GM23248 (cell line): ENCODE measurements around the gene VPS25. TPM values are rescaled to one million over a fixed set of nuclear protein-coding genes. Genes with fewer than 3 reads are reported as not detected.
"Not testable (repeated sequence)": the region's sequence is repeated elsewhere in the genome, so short reads cannot be mapped to it uniquely, and the experiment has no call there.

ENCODE experiments used
- DNase-seq: peaks from one replicate; pipeline ENCODE4 v3.0.0-alpha.2; 2015
- H2AFZ ChIP-seq: fragments of 200-600 bp; sonication (generic); 2 replicates; pipeline ENCODE4 v1.6.1; 2016; ENCODE audit warnings: antibody characterized with exemption
- H3F3A ChIP-seq: fragments of 200-600 bp; sonication (generic); 2 replicates; pipeline ENCODE4 v1.6.1; 2016; ENCODE audit warnings: mild to moderate bottlenecking, antibody characterized with exemption, mixed run types; ENCODE audit not compliant: insufficient read depth
- H3K27ac ChIP-seq: fragments of 200-600 bp; sonication (generic); 2 replicates; pipeline ENCODE4 v1.5.1; 2016; ENCODE audit warnings: mild to moderate bottlenecking
- H3K27me3 ChIP-seq: fragments of 200-600 bp; sonication (generic); replicated peaks from 2 replicates; pipeline ENCODE4 v1.6.1; 2016; ENCODE audit warnings: mild to moderate bottlenecking; ENCODE audit not compliant: insufficient read depth
- H3K36me3 ChIP-seq: fragments of 200-600 bp; sonication (generic); 2 replicates; pipeline ENCODE4 v1.6.1; 2016; ENCODE audit warnings: low read depth, mild to moderate bottlenecking
- H3K4me1 ChIP-seq: fragments of 200-600 bp; sonication (generic); 2 replicates; pipeline ENCODE4 v1.6.1; 2016; ENCODE audit warnings: mild to moderate bottlenecking; ENCODE audit not compliant: insufficient read depth
- H3K4me2 ChIP-seq: fragments of 200-600 bp; sonication (generic); one replicate; pipeline ENCODE4 v1.6.1; 2016; ENCODE audit warnings: mild to moderate bottlenecking; ENCODE audit not compliant: unreplicated experiment
- H3K4me3 ChIP-seq: fragments of 200-600 bp; sonication (generic); 2 replicates; pipeline ENCODE4 v1.5.1; 2016; ENCODE audit warnings: mild to moderate bottlenecking
- H3K79me2 ChIP-seq: fragments of 200-600 bp; sonication (generic); 2 replicates; pipeline ENCODE4 v1.6.1; 2016; ENCODE audit warnings: mild to moderate bottlenecking; ENCODE audit not compliant: insufficient read depth
- H3K9ac ChIP-seq: fragments of 200-600 bp; sonication (generic); 2 replicates; pipeline ENCODE4 v1.6.1; 2016; ENCODE audit warnings: mild to moderate bottlenecking
- H3K9me2 ChIP-seq: fragments of 200-600 bp; sonication (generic); 2 replicates; pipeline ENCODE4 v1.6.1; 2016; ENCODE audit warnings: mixed run types, mild to moderate bottlenecking, moderate library complexity; ENCODE audit not compliant: insufficient read depth
- H3K9me3 ChIP-seq: fragments of 200-600 bp; sonication (generic); one replicate; pipeline ENCODE4 v1.6.1; 2017; ENCODE audit warnings: low read depth
- H4K20me1 ChIP-seq: fragments of 200-600 bp; sonication (generic); 2 replicates; pipeline ENCODE4 v1.6.0; 2016; ENCODE audit not compliant: insufficient read depth
- EZH2 ChIP-seq: fragments of 200-600 bp; sonication (generic); IDR thresholded peaks from 2 replicates; pipeline ENCODE4 v1.6.1; 2018; ENCODE audit warnings: antibody characterized with exemption, mild to moderate bottlenecking; ENCODE audit not compliant: insufficient read depth, poor library complexity, severe bottlenecking
- EZH2phosphoT487 ChIP-seq: fragments of 200-600 bp; sonication (generic); IDR thresholded peaks from 2 replicates; pipeline ENCODE4 v1.6.1; 2018; ENCODE audit warnings: antibody characterized with exemption, moderate library complexity, mild to moderate bottlenecking, low read depth; ENCODE audit not compliant: insufficient read depth
- WGBS, 2 experiments: methylation state at CpG; one replicate each; pipeline ENCODE4 v1.1.6; 2015 to 2017; ENCODE audit warnings: low lambda C conversion rate in 2 of 2, low coverage in 1 of 2; ENCODE audit errors: missing lambda C conversion rate in 2 of 2; 5-methylcytosine and 5-hydroxymethylcytosine counted together
- in situ Hi-C: fragments of 300-500 bp; cut with MboI; formaldehyde crosslinking; loops from 2 replicates; pipeline ENCODE4 v1.15.0; 2020
- polyA plus RNA-seq: library from polyadenylated mRNA; unstranded; fragments of >200 nt; fragmentation: Nextera tagmentation; extraction: Ambion mirVana; gene quantifications from 2 replicates; pipeline ENCODE4 v1.2.1, GENCODE V29; 2016
- total RNA-seq: library from RNA; depleted of rRNA; stranded (reverse); fragments of >200 nt; shearing (Covaris generic); gene quantifications from 2 replicates; pipeline ENCODE4 v1.2.3, GENCODE V29; 2014

The VPS25 gene
- total and polyA plus RNA-seq, 2 experiments from 2014 or later: 96.0 to 103 TPM

- TF ChIP-seq EZH2phosphoT487 (no peak), EZH2 (no peak)
- Histone ChIP-seq H4K20me1 (no peaks in the 10 kb centered on the region), H3K9me3 (no peaks in the 10 kb centered on the region)
Observed at GRCh38 chr17:42767512-42767911, 5.7 kb upstream of the VPS25 start.

GRCh38 chr17:42768006-42768405, 5.2 kb upstream of the VPS25 start:
- H3K4me2 ChIP-seq, H3K4me1 ChIP-seq, H3K27me3 ChIP-seq, H3K36me3 ChIP-seq, in situ Hi-C loops, H3K79me2 ChIP-seq, H4K20me1 ChIP-seq, H3K27ac ChIP-seq, DNase-seq, H3K9ac ChIP-seq, H3K9me3 ChIP-seq, H3K9me2 ChIP-seq, H2AFZ ChIP-seq, H3F3A ChIP-seq, H3K4me3 ChIP-seq: not testable (repeated sequence)
- WGBS, 2 experiments: 69% methylated on average over 9 of the region's 9 CpGs

More at GRCh38 chr17:42767512-42767911, 5.7 kb upstream of the VPS25 start:
- no peaks in the 10 kb centered on the region for H3K36me3 ChIP-seq
- H3K27ac ChIP-seq: no peak overlapping the region
- H2AFZ ChIP-seq: no peak overlapping the region
- no peaks in the 10 kb centered on the region for H3K4me1 ChIP-seq
- no peaks in the 10 kb centered on the region for H3K27me3 ChIP-seq
- in situ Hi-C loops: no loop called here
- H3K9me2 ChIP-seq: no peaks in the 10 kb centered on the region
- H3K79me2 ChIP-seq: no peaks in the 10 kb centered on the region
- no peak overlapping the region for H3K4me2 ChIP-seq
- DNase-seq: no peak
- H3K9ac ChIP-seq: no peak overlapping the region
- no peak overlapping the region for H3K4me3 ChIP-seq
- no peaks in the 10 kb centered on the region for H3F3A ChIP-seq

GRCh38 chr17:42769964-42770363, 3.3 kb upstream of the VPS25 start:
- H3K9ac ChIP-seq, H2AFZ ChIP-seq, DNase-seq, H3K4me2 ChIP-seq, H3K27me3 ChIP-seq, H3K4me1 ChIP-seq, H3K36me3 ChIP-seq, H3K4me3 ChIP-seq, H4K20me1 ChIP-seq, H3K9me2 ChIP-seq, H3K79me2 ChIP-seq, H3K27ac ChIP-seq, H3K9me3 ChIP-seq, in situ Hi-C loops: not testable (repeated sequence)
- 73 to 75% methylated on average over 10 of the region's 10 CpGs for WGBS, 2 experiments
- peaks cover 13% of the 10 kb centered on the region; the same call in 1 of the 2 replicates for H3F3A ChIP-seq

GRCh38 chr17:42772945-42773289, 332 bp upstream of the VPS25 start:
- in situ Hi-C loops: no loop called here
- TF ChIP-seq EZH2 (no peak), EZH2phosphoT487 (no peak)
- Histone ChIP-seq H3K36me3 (peaks cover 7% of the 10 kb centered on the region; the same call in 1 of the 2 replicates), H3K27ac (peak overlapping the region; percentile 66), H3K4me2 (peak overlapping the region; percentile 85), H3K4me1 (peaks cover 16% of the 10 kb centered on the region), H3K9me3 (no peaks in the 10 kb centered on the region), H3K27me3 (no peaks in the 10 kb centered on the region), H3F3A (peaks cover 16% of the 10 kb centered on the region; the same call in 1 of the 2 replicates), H2AFZ (peak overlapping the region; percentile 97), H4K20me1 (no peaks in the 10 kb centered on the region), H3K79me2 (peaks cover 11% of the 10 kb centered on the region; the same call in 1 of the 2 replicates), H3K4me3 (peak overlapping the region; percentile 93), H3K9me2 (no peaks in the 10 kb centered on the region), H3K9ac (peak overlapping the region; percentile 89)
- 1 to 2% methylated on average over 3 of the region's 3 CpGs for WGBS, 2 experiments
- DNase-seq: no peak

GRCh38 chr17:42774066-42774745, 957 bp downstream of the VPS25 start:
- peak overlapping the region; percentile 66 for H3K27ac ChIP-seq
- H3K4me1 ChIP-seq: peaks cover 16% of the 10 kb centered on the region
- no peaks in the 10 kb centered on the region for H3K9me3 ChIP-seq
- H3K9ac ChIP-seq: peak overlapping the region; percentile 89
- H3K36me3 ChIP-seq: peaks cover 7% of the 10 kb centered on the region; the same call in 1 of the 2 replicates
- WGBS, 2 experiments: 52 to 54% methylated on average over 3 of the region's 3 CpGs
- no peaks in the 10 kb centered on the region for H4K20me1 ChIP-seq
- peak; percentile 58 for DNase-seq
- H3K27me3 ChIP-seq: no peaks in the 10 kb centered on the region
- in situ Hi-C loops: no loop called here
- TF ChIP-seq EZH2phosphoT487: no peak
- TF ChIP-seq EZH2: no peak
- H3F3A ChIP-seq: peaks cover 21% of the 10 kb centered on the region; the same call in 1 of the 2 replicates
- H3K4me3 ChIP-seq: peak overlapping the region; percentile 93
- H3K9me2 ChIP-seq: no peaks in the 10 kb centered on the region
- H2AFZ ChIP-seq: peak overlapping the region; percentile 97
- H3K4me2 ChIP-seq: peak overlapping the region; percentile 85
- H3K79me2 ChIP-seq: peaks cover 11% of the 10 kb centered on the region; the same call in 1 of the 2 replicates
